HEK293 (cell line): Measurements from ENCODE around the gene CCDC116.
A peak's percentile ranks its signal among the peaks of the same experiment; 100 is the strongest.

Source experiments
- CTCF ChIA-PET: fragments of 350-600 bp; formaldehyde crosslinking; extraction: SDS; loops from one replicate; lab custom pipeline; 2021; ENCODE audit warnings: antibody characterized with exemption; lab: Yijun Ruan, JAX
- POLR2A ChIA-PET: fragments of 300-600 bp; formaldehyde crosslinking; extraction: SDS; loops from one replicate; lab custom pipeline; 2020; ENCODE audit warnings: antibody characterized with exemption, inconsistent platforms; lab: Yijun Ruan, JAX
- H3K27ac ChIP-seq: fragments of 200-500 bp; sonication (Bioruptor generic); 2 replicates; pipeline ENCODE4 v1.5.1; 2014; ENCODE audit warnings: low read depth, low read length, control low read depth, inconsistent platforms; ENCODE audit errors: extremely low read depth
- H3K36me3 ChIP-seq, 2 experiments: fragments of 200-500 bp in 1 of 2; sonication (Bioruptor generic) in 1 of 2; 1 replicate in 1 of 2; 2 replicates in 1 of 2; pipeline ENCODE4 v1.5.1; 2014 to 2017; ENCODE audit warnings: inconsistent platforms in 2 of 2, low read length in 2 of 2; ENCODE audit not compliant: control insufficient read depth in 2 of 2, insufficient read depth in 1 of 2
- H3K4me1 ChIP-seq: fragments of 200-500 bp; sonication (Bioruptor generic); 2 replicates; pipeline ENCODE4 v1.5.1; 2014; ENCODE audit warnings: mild to moderate bottlenecking, low read length, inconsistent platforms; ENCODE audit not compliant: control insufficient read depth, insufficient read depth
- H3K4me3 ChIP-seq: 2 replicates; pipeline ENCODE4 v1.5.1; 2011; ENCODE audit warnings: low read depth, mild to moderate bottlenecking, control low read depth, low read length, moderate library complexity
- H3K9me3 ChIP-seq: fragments of 200-500 bp; sonication (Bioruptor generic); 2 replicates; pipeline ENCODE4 v1.5.1; 2014; ENCODE audit warnings: low read depth, low read length, inconsistent platforms; ENCODE audit not compliant: control insufficient read depth, insufficient read depth
- IKZF3 ChIP-seq: fragments of 450-650 bp; IDR thresholded peaks from 2 replicates; pipeline ENCODE4 v1.5.0; 2018; ENCODE audit warnings: missing biosample characterization, mild to moderate bottlenecking, missing genetic modification characterization, moderate library complexity
- INSM2 ChIP-seq: fragments of 450-650 bp; formaldehyde crosslinking; IDR thresholded peaks from 2 replicates; pipeline ENCODE4 v1.5.1; 2016; ENCODE audit warnings: missing biosample characterization, missing genetic modification characterization
- OSR2 ChIP-seq: fragments of 450-650 bp; formaldehyde crosslinking; IDR thresholded peaks from 2 replicates; pipeline ENCODE4 v1.5.1; 2016; ENCODE audit warnings: missing biosample characterization, missing genetic modification characterization
- OVOL3 ChIP-seq: fragments of 450-650 bp; formaldehyde crosslinking; IDR thresholded peaks from 2 replicates; pipeline ENCODE4 v1.5.1; 2016; ENCODE audit warnings: missing biosample characterization, missing genetic modification characterization
- PRDM6 ChIP-seq: fragments of 450-650 bp; formaldehyde crosslinking; IDR thresholded peaks from 2 replicates; pipeline ENCODE4 v1.5.1; 2017; ENCODE audit warnings: missing biosample characterization, missing genetic modification characterization
- SALL2 ChIP-seq: fragments of 450-650 bp; formaldehyde crosslinking; IDR thresholded peaks from 2 replicates; pipeline ENCODE4 v1.5.0; 2017; ENCODE audit warnings: missing biosample characterization, mild to moderate bottlenecking, missing genetic modification characterization, borderline replicate concordance
- ZBTB17 ChIP-seq: fragments of 450-650 bp; formaldehyde crosslinking; IDR thresholded peaks from 2 replicates; pipeline ENCODE4 v1.5.1; 2016; ENCODE audit warnings: missing biosample characterization, missing genetic modification characterization
- ZBTB20 ChIP-seq: fragments of 450-650 bp; formaldehyde crosslinking; IDR thresholded peaks from 2 replicates; pipeline ENCODE4 v1.5.1; 2016; ENCODE audit warnings: missing biosample characterization, missing genetic modification characterization
- ZIC2 ChIP-seq: fragments of 450-650 bp; formaldehyde crosslinking; IDR thresholded peaks from 2 replicates; pipeline ENCODE4 v1.5.1; 2016; ENCODE audit warnings: missing biosample characterization, missing genetic modification characterization
- ZNF112 ChIP-seq: fragments of 450-650 bp; formaldehyde crosslinking; IDR thresholded peaks from 2 replicates; pipeline ENCODE4 v1.5.0; 2017; ENCODE audit warnings: missing biosample characterization, missing genetic modification characterization
- ZNF133 ChIP-seq: fragments of 450-650 bp; formaldehyde crosslinking; IDR thresholded peaks from 2 replicates; pipeline ENCODE4 v1.5.1; 2016; ENCODE audit warnings: missing biosample characterization, missing genetic modification characterization
- ZNF174 ChIP-seq: fragments of 450-650 bp; formaldehyde crosslinking; IDR thresholded peaks from 2 replicates; pipeline ENCODE4 v1.5.0; 2017; ENCODE audit warnings: missing biosample characterization, mild to moderate bottlenecking, missing genetic modification characterization
- ZNF2 ChIP-seq: fragments of 450-650 bp; formaldehyde crosslinking; IDR thresholded peaks from 2 replicates; pipeline ENCODE4 v1.5.1; 2016; ENCODE audit warnings: missing biosample characterization, missing genetic modification characterization
- ZNF292 ChIP-seq: fragments of 450-650 bp; formaldehyde crosslinking; IDR thresholded peaks from 2 replicates; pipeline ENCODE4 v1.5.1; 2016; ENCODE audit warnings: low read depth, missing biosample characterization, missing genetic modification characterization, borderline replicate concordance
- ZNF324 ChIP-seq: fragments of 450-650 bp; formaldehyde crosslinking; IDR thresholded peaks from 2 replicates; pipeline ENCODE4 v1.5.1; 2016; ENCODE audit warnings: missing biosample characterization, missing genetic modification characterization
- ZNF335 ChIP-seq: fragments of 450-650 bp; formaldehyde crosslinking; conservative IDR thresholded peaks from 2 replicates; pipeline ENCODE4 v1.5.1; 2016; ENCODE audit warnings: missing biosample characterization, missing genetic modification characterization
- ZNF350 ChIP-seq: fragments of 450-650 bp; formaldehyde crosslinking; IDR thresholded peaks from 2 replicates; pipeline ENCODE4 v1.5.0; 2017; ENCODE audit warnings: missing biosample characterization, mild to moderate bottlenecking, missing genetic modification characterization
- ZNF391 ChIP-seq: fragments of 450-650 bp; formaldehyde crosslinking; IDR thresholded peaks from 2 replicates; pipeline ENCODE4 v1.5.1; 2016; ENCODE audit warnings: low read depth, missing biosample characterization, missing genetic modification characterization, borderline replicate concordance
- ZNF501 ChIP-seq: fragments of 450-650 bp; formaldehyde crosslinking; IDR thresholded peaks from 2 replicates; pipeline ENCODE4 v1.5.1; 2016; ENCODE audit warnings: missing biosample characterization, missing genetic modification characterization
- ZNF544 ChIP-seq: fragments of 450-650 bp; formaldehyde crosslinking; IDR thresholded peaks from 2 replicates; pipeline ENCODE4 v1.5.0; 2017; ENCODE audit warnings: missing biosample characterization, missing genetic modification characterization
- ZNF580 ChIP-seq: fragments of 450-650 bp; formaldehyde crosslinking; IDR thresholded peaks from 2 replicates; pipeline ENCODE4 v1.5.1; 2016; ENCODE audit warnings: missing biosample characterization, missing genetic modification characterization
- ZNF623 ChIP-seq: fragments of 450-650 bp; formaldehyde crosslinking; IDR thresholded peaks from 2 replicates; pipeline ENCODE4 v1.5.1; 2016; ENCODE audit warnings: missing biosample characterization, missing genetic modification characterization
- ZNF654 ChIP-seq: fragments of 450-650 bp; formaldehyde crosslinking; IDR thresholded peaks from 2 replicates; pipeline ENCODE4 v1.5.1; 2016; ENCODE audit warnings: low read depth, missing biosample characterization, missing genetic modification characterization
- ZNF692 ChIP-seq: fragments of 450-650 bp; formaldehyde crosslinking; IDR thresholded peaks from 2 replicates; pipeline ENCODE4 v1.5.1; 2016; ENCODE audit warnings: missing biosample characterization, missing genetic modification characterization
- TF ChIP-seq, protein P1 (sequence below): fragments of 450-650 bp; formaldehyde crosslinking; IDR thresholded peaks from 2 replicates; pipeline ENCODE4 v1.5.1; 2016; ENCODE audit warnings: missing biosample characterization, missing genetic modification characterization, low read depth
- TF ChIP-seq, protein P2 (sequence below): fragments of 450-650 bp; formaldehyde crosslinking; IDR thresholded peaks from 2 replicates; pipeline ENCODE4 v1.5.1; 2016; ENCODE audit warnings: missing biosample characterization, missing genetic modification characterization

CCDC116 gene

GRCh38 chr22:21640810-21641209 lies 8.2 kb downstream of the CCDC116 start:
- CTCF ChIA-PET: interaction anchor here (1.3 to 3.3 kb wide), 5 partner anchors 10 to 31 kb away, joined by 3 to 109 read pairs (median 7); partner anchors contain the start of genes CCDC116 and YDJC
- Histone ChIP-seq H3K27ac (no peak overlapping the region), H3K4me1 (no peaks in the 10 kb centered on the region), H3K36me3 (peaks cover 0 to 16% of the 10 kb centered on the region in 2 experiments; a peak in 2 of 3 replicates), H3K9me3 (no peaks in the 10 kb centered on the region), H3K4me3 (no peak overlapping the region)
- POLR2A ChIA-PET: interaction anchor here (1.2 to 3.0 kb wide), 5 partner anchors 9 to 28 kb away, joined by 4 to 50 read pairs (median 7); partner anchors contain the start of genes CCDC116, PPIL2 and YDJC
- no peak for TF ChIP-seq ZNF324 (tag by site-specific recombination)
- TF ChIP-seq OSR2 (tag by site-specific recombination): no peak
- TF ChIP-seq ZNF112: no peak
- TF ChIP-seq ZNF292: no peak
- no peak for TF ChIP-seq OVOL3 (tag by site-specific recombination)
- TF ChIP-seq, protein P1, sequence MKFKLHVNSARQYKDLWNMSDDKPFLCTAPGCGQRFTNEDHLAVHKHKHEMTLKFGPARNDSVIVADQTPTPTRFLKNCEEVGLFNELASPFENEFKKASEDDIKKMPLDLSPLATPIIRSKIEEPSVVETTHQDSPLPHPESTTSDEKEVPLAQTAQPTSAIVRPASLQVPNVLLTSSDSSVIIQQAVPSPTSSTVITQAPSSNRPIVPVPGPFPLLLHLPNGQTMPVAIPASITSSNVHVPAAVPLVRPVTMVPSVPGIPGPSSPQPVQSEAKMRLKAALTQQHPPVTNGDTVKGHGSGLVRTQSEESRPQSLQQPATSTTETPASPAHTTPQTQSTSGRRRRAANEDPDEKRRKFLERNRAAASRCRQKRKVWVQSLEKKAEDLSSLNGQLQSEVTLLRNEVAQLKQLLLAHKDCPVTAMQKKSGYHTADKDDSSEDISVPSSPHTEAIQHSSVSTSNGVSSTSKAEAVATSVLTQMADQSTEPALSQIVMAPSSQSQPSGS (tag by site-specific recombination): no peak
- no peak for TF ChIP-seq ZNF174
- TF ChIP-seq ZNF623 (tag by site-specific recombination): no peak

- H3K36me3 ChIP-seq: peaks cover 0 to 20% of the 10 kb centered on the region in 2 experiments; a peak in 2 of 3 replicates
- ChIA-PET POLR2A (interaction anchor here (0.6 to 3.0 kb wide), 11 partner anchors 10 to 73 kb away, joined by 3 to 50 read pairs (median 4); partner anchors contain the start of genes CCDC116, PPIL2 and YDJC), CTCF (interaction anchor here (0.6 to 3.3 kb wide), 8 partner anchors 11 to 552 kb away, joined by 3 to 109 read pairs (median 6); partner anchors contain the start of genes CCDC116 and YDJC)
- no peaks in the 10 kb centered on the region for H3K4me1 ChIP-seq
- H3K4me3 ChIP-seq: peak overlapping the region; percentile 49
- no peaks in the 10 kb centered on the region for H3K9me3 ChIP-seq
- no peak overlapping the region for H3K27ac ChIP-seq
- TF ChIP-seq ZNF350 (no peak), INSM2 (tag by site-specific recombination) (no peak), ZIC2 (tag by site-specific recombination) (no peak), ZNF133 (tag by site-specific recombination) (0 out of 2 replicates have a peak, but pooled peaks have one; percentile 49), ZBTB17 (tag by site-specific recombination) (peak; percentile 33), SALL2 (no peak), ZNF580 (tag by site-specific recombination) (no peak), ZNF2 (0 out of 2 replicates have a peak, but pooled peaks have one; percentile 20), ZNF324 (tag by site-specific recombination) (no peak), PRDM6 (no peak), ZNF501 (tag by site-specific recombination) (0 out of 2 replicates have a peak, but pooled peaks have one; percentile 21), ZNF692 (tag by site-specific recombination) (0 out of 2 replicates have a peak, but pooled peaks have one; percentile 11), ZNF335 (tag by site-specific recombination) (peak; percentile 55), ZBTB20 (tag by site-specific recombination) (peak; percentile 3; the same call in 1 of the 2 replicates), ZNF654 (tag by site-specific recombination) (peak; percentile 50), ZNF544 (tag by site-specific recombination) (no peak), ZNF391 (0 out of 2 replicates have a peak, but pooled peaks have one; percentile 25), IKZF3 (tag by site-specific recombination) (no peak)
- TF ChIP-seq, protein P2, sequence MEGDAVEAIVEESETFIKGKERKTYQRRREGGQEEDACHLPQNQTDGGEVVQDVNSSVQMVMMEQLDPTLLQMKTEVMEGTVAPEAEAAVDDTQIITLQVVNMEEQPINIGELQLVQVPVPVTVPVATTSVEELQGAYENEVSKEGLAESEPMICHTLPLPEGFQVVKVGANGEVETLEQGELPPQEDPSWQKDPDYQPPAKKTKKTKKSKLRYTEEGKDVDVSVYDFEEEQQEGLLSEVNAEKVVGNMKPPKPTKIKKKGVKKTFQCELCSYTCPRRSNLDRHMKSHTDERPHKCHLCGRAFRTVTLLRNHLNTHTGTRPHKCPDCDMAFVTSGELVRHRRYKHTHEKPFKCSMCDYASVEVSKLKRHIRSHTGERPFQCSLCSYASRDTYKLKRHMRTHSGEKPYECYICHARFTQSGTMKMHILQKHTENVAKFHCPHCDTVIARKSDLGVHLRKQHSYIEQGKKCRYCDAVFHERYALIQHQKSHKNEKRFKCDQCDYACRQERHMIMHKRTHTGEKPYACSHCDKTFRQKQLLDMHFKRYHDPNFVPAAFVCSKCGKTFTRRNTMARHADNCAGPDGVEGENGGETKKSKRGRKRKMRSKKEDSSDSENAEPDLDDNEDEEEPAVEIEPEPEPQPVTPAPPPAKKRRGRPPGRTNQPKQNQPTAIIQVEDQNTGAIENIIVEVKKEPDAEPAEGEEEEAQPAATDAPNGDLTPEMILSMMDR (tag by site-specific recombination): peak; percentile 61; the same call in 1 of the 2 replicates
These were observed 8.8 kb downstream of the CCDC116 start for GRCh38 chr22:21641417-21641788.
